Measurements from ENCODE around the gene CDS1.
"Not testable (repeated sequence)": the region's sequence is repeated elsewhere in the genome, so short reads cannot be mapped to it uniquely, and the experiment has no call there.

CDS1 gene

GRCh38 chr4:84582988-84583875 is at the start of gene CDS1:
Gene CDS1, plus strand, starts transcription at chr4:84583127. Its CDS starts 275 bp downstream, at chr4:84583402.
- peak; percentile 53 for DNase-seq (ENCODE audit: low spot score)

DNA sequence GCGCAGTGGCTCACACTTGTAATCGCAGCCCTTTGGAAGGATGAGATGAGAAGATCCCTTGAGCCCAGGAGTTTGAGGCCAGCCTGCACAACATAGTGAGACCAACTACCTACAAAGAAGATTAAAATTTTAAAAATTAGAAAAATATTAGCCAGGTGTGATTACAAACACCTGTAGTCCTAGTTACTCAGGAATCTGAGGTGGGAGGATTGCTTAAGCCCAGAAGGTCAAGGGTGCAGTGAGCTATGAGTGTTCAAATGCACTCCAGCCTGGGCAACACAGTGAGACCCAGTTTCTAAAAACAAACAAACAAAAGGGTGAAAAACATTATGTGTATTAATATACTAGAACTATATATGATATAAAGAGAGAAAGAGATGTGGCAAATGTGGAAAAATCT is 47.0 kb upstream of the CDS1 start:
- no peak for DNase-seq (ENCODE audit: low spot score)

DNA sequence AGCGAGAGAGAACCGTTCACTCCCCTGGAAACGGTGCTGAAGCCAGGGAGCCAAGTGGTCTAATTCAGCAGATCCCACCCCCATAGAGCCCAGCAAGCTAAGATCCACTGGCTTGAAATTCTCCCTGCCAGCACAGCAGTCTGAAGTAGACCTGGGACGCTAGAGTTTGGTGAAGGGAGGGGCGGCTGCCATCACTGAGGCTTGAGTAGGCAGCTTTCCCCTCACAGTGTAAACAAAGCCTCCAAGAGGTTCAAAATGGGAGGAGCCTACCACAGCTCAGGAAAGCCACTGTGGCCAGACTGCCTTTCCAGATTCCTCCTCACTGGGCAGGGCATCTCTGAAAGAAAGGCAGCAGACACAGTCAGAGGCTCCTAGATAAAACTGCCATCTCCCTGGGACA is 37.8 kb upstream of the CDS1 start:
- DNase-seq (ENCODE audit: low spot score): no peak

GRCh38 chr4:84547211-84547610 is 35.7 kb upstream of the CDS1 start:
- DNase-seq (ENCODE audit: low spot score): no peak

GRCh38 chr4:84549191-84549590 is 33.7 kb upstream of the CDS1 start:
- DNase-seq (ENCODE audit: low spot score): not testable (repeated sequence)

GRCh38 chr4:84562156-84562555 is 20.8 kb upstream of the CDS1 start:
- no peak for DNase-seq (ENCODE audit: low spot score)

DNA sequence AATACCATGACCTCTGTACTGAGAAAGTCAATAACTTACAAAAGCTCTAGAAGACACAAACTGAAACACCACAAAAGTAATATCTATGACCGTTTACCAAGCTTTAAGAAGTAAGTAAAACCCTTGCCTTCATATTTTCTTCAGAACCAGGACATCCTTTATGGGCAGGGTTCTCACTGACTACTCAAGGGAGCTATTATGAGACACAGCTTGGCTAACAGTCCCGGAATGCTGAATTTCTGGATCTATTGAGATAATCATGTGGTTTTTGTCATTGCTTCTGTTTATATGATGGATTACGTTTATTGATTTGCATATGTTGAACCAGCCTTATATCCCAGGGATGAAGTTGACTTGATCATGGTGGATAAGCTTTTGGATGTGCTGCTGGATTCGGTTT is 19.9 kb upstream of the CDS1 start:
- no peak for DNase-seq (ENCODE audit: low spot score)

DNA sequence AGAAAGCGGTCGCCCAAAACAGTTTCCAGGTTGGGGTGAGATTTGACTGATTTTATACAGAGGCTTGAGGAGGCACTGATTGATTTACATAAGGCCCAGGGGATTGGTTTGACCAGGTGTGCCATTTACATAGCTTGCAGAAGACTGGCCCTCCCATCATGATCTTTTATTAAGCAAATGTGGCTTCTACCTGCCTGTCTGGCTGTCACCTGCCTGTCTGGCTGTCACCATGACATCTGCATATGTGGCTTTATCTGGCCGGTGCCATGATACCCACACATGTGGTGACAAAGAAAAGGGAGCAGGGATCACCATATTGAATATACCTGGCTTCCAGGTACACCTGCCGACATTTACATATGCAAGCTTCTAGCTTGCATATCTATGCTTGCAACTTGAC is 17.0 kb upstream of the CDS1 start:
- no peak for DNase-seq (ENCODE audit: low spot score)

DNA sequence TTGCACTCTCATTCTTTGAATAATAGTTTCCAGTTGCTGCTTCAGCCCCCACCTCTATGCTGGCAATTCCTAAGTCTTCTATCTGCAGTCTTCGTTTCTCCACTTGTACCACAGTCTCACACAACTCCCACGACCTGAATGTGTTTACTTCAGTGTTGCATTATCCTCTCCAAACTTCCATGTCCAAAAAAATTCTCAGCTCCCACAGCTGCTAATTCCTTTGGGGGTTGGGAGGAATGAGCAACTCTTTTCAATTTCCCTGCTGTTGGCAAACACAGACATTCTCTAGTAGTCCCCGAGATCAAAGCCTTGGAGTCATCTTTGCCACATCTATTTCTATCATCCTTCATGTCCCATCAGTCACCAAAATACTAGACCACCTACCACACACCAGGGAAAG is 14.4 kb upstream of the CDS1 start:
- DNase-seq (ENCODE audit: low spot score): no peak

GRCh38 chr4:84569009-84569408 is 13.9 kb upstream of the CDS1 start:
- DNase-seq (ENCODE audit: low spot score): no peak

DNA sequence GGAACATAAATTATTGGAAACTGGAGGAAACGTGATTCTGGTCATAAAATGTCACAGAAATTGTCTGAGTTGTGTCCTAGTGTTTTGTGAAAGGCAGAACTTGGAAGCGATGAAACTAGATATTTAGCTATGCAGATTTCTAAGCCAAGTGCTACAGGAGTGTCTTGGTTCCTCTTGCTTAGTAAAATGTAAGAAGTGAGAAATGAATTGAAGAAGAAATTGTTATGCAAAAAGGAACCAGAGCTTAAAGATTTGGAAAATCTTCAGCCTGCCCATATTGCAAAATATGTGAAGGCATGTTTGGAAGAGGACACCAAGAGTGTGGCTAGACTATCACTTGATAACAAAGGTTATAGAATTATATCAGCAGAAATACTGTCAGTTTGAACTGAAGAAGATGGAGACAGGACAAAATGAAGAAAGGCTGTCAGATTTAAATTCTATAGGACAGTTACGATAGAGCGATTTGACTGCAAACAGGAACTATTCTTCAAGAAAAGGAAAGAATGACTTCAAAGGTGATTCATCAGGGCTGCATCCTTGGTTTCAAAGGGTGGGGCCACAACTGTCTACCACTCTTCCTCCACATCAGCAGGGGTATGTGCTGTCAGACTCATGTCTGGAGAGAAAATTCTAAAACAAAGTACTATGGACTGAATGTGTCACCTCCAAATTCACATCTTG is 9.4 kb upstream of the CDS1 start:
- DNase-seq (ENCODE audit: low spot score): no peak

DNA sequence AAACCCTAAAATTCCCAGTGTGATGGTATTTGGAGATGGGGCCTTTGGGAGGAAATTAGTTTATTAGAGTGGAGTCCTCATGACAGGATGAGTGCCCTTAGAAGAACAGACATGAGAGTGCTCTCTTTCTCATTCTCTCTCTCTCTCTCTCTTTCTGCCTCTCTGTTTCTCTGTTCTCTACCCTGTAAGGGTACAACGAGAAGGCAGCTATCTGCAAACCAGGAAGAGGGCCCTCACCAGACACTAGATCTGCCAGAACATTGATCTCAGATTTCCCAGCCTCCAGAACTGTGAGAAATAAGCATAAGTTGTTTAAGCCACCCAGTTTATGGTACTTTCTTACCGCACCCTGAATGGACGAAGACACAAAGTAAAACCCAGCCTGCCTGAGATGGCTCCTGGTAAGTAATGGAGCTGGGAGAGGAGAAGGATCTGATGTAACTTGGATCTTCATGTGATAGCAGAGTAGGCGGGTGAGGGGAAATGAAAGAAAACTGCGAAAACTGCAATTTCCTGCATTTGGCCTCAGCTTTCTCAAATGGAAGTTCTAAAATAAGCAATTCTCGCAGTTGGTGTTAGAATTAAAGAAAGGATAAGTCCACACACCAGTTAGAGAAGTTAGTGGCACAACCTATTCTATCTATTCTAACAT is 8.7 kb upstream of the CDS1 start:
- no peak for DNase-seq (ENCODE audit: low spot score)

DNA sequence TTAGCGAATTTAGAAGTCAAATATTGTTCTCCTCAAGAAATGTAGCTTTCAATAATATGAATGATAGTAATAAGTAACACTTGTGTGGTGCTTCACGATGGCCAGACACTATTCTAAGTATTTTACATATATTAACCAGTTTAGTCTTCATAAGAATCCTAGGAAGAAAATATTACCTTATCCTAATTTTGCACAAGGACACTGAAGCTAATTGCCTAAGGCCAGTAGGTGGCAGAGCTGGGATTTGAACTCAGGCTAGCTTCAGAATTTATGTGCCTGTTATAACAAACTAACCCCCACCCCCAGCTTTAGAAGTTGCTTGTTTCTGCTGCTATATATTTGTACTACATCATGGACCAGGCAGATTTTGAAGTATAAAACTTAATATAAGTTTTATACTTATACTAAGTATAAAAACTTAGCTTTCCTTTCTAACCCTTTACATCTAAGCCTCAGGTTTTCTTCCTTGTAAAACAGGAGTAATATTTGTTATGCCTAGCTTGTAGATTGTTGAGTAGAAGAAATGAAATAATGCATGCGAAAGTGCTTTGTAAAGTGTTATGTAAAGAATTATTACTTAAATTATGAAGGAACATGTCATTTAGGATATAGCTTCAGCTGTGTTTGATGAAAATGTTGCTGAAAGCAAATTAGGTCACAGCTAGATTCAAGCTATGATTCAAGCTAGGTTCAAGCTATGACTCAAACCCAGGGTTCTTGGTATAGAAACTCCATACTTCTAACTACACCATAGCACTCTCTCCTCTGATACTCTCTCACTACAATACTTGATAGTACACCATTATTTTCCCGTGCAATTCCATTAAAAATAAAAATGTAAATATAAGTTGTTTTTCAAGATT is 4.2 kb upstream of the CDS1 start:
- peak; percentile 25 for DNase-seq (ENCODE audit: low spot score)

DNA sequence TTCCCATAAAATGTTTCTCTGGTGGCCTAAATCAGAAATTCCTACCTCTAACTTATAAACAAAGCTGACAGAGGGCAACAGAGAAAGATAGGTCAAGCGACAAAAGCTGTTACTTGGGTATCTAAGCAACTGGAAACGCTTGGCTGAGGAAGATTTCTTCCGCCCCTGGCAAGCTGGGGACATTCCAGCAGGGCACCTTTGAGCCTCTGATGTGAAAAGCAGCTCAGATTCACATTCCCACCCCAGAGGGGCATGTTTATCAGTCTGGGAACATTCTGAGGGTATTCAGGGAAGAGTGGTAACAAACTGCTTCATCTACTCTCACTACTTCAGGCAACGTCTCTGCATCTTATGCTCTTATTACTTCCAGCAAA is 3.5 kb upstream of the CDS1 start:
- no peak for DNase-seq (ENCODE audit: low spot score)

- peak; percentile 81 for DNase-seq (ENCODE audit: low spot score)
Measured at GRCh38 chr4:84582302-84582987, 482 bp upstream of the CDS1 start.

GRCh38 chr4:84583876-84584380 is 1.0 kb downstream of the CDS1 start:
- no peak for DNase-seq (ENCODE audit: low spot score)

DNA sequence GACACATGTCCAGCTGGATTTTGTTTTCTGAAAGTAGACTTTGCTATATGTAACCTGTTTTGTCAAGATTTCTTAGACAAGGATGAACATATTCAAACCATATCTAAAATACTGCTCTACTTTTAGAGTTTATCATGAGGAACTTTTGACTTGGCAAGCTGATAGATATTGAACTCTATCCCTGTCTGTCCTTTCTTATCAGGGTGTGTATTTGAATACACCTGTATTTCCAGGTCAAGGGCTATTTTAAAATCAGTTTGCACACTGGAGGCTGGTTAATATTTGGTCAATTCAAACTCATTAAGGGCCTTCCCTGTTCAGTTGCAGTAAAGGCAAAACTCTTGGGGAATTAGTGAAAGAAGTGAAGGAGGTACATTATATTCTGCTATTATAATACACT is 2.3 kb downstream of the CDS1 start:
- no peak for DNase-seq (ENCODE audit: low spot score)

GRCh38 chr4:84594724-84595123 is 11.8 kb downstream of the CDS1 start:
- no peak for DNase-seq (ENCODE audit: low spot score)

- DNase-seq (ENCODE audit: low spot score): no peak
Measured at GRCh38 chr4:84596826-84597225, 13.9 kb downstream of the CDS1 start.

GRCh38 chr4:84597450-84597849 is 14.5 kb downstream of the CDS1 start:
- no peak for DNase-seq (ENCODE audit: low spot score)

DNA sequence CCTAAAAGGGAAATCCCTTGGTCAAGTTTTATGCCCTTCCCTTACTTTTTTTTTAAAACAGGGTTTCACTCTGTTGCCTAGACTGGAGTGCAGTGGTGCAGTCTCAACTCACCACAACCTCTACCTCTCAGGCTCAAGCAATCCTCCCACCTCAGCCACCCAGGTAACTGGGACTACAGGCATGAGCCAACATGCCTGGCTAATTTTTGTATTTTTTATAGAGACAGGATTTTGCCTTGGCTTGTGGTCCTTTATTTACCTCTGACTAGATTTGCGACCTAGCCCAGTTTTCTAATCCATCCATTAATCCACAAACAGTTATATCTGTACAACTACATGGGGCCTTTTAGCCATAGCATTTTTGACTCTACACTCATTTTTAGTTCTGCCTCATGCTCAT is 23.7 kb downstream of the CDS1 start:
- DNase-seq (ENCODE audit: low spot score): no peak

Data from AG20443 (cell line).